MCF 10A (cell line): ENCODE data around the gene PHPT1. TPM values are rescaled to one million over a fixed set of nuclear protein-coding genes. Genes with fewer than 3 reads are reported as not detected.
"Not testable (repeated sequence)": the region's sequence is repeated elsewhere in the genome, so short reads cannot be mapped to it uniquely, and the experiment has no call there.

ENCODE experiments used
- BruUV-seq: library from RNA; stranded (reverse); fragments of 400-500 nt; replicated peaks from 2 replicates; lab custom pipeline; 2021; lab: Mats Ljungman, UMichigan
- CTCF ChIA-PET: fragments of 300-600 bp; sonication (Branson Sonifier 250); formaldehyde crosslinking; extraction: SDS; loops from one replicate; lab custom pipeline; 2021; ENCODE audit warnings: antibody characterized with exemption, inconsistent platforms; lab: Yijun Ruan, JAX
- POLR2A ChIA-PET: fragments of 300-600, 350-650 bp; sonication (Branson Sonifier 250); formaldehyde crosslinking; extraction: SDS; loops from one replicate; lab custom pipeline; 2020; ENCODE audit warnings: antibody characterized with exemption, inconsistent platforms; lab: Yijun Ruan, JAX
- DNase-seq: peaks from one replicate; pipeline ENCODE4 v3.0.0-alpha.2; 2018; ENCODE audit not compliant: unreplicated experiment
- H3K27ac Mint-ChIP-seq: one replicate; pipeline ENCODE4 v1.8.0; 2022; ENCODE audit warnings: mild to moderate bottlenecking, low read depth, mixed read lengths; ENCODE audit not compliant: unreplicated experiment
- H3K27me3 Mint-ChIP-seq: one replicate; pipeline ENCODE4 v1.8.0; 2022; ENCODE audit warnings: mixed read lengths; ENCODE audit not compliant: insufficient read depth, unreplicated experiment
- H3K36me3 Mint-ChIP-seq: one replicate; pipeline ENCODE4 v1.8.0; 2022; ENCODE audit warnings: mild to moderate bottlenecking, moderate library complexity, mixed read lengths; ENCODE audit not compliant: insufficient read depth, unreplicated experiment
- H3K4me1 Mint-ChIP-seq: one replicate; pipeline ENCODE4 v1.8.0; 2022; ENCODE audit warnings: mixed read lengths; ENCODE audit not compliant: insufficient read depth, unreplicated experiment
- H3K4me3 Mint-ChIP-seq: one replicate; pipeline ENCODE4 v1.8.0; 2022; ENCODE audit warnings: mild to moderate bottlenecking, moderate library complexity, mixed read lengths; ENCODE audit not compliant: unreplicated experiment
- H3K9me3 Mint-ChIP-seq: one replicate; pipeline ENCODE4 v1.8.0; 2022; ENCODE audit warnings: mixed read lengths; ENCODE audit not compliant: unreplicated experiment
- intact Hi-C: fragments of 100-400 bp; cut with micrococcal nuclease; formaldehyde crosslinking; loops from 2 replicates; pipeline ENCODE4 v1.14.1; 2022
- total RNA-seq: library from RNA; stranded (reverse); gene quantifications from 2 replicates; pipeline ENCODE4 v1.2.3, GENCODE V29; 2022
- TF ChIP-seq, protein P1 (sequence below): fragments of 200-600 bp; IDR thresholded peaks from one replicate; pipeline ENCODE4 v1.8.0; 2022; ENCODE audit warnings: antibody characterized with exemption, mild to moderate bottlenecking; ENCODE audit not compliant: unreplicated experiment

PHPT1 gene
- total RNA-seq, 1 experiment from 2014 or later = 193 TPM

DNA sequence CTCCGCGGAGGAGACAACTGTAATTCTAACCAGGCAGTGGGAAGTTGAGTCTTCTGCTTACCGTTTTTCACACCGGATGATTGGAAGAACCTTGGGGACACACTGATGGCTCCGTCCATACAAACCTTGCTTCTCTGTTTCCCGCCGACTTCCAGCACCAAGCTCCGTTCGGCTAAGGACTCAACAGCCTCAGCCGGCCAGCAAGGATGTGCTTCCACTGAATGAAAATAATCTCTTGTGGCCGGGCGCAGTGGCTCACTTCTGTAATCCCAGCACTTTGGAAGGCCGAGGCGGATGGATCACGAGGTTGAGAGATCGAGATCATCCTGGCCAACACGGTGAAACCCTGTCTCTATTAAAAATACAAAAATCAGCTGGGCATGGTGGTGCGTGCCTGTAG lies 18.7 kb downstream of the PHPT1 start:
- peaks cover 40% of the 10 kb centered on the region for H3K36me3 Mint-ChIP-seq
- peaks cover 6% of the 10 kb centered on the region for H3K4me1 Mint-ChIP-seq
- peak overlapping the region; percentile 29 for H3K4me3 Mint-ChIP-seq
- intact Hi-C loops = no loop called here
- ChIA-PET POLR2A (interaction anchor here (1.0 kb wide), 1 partner anchor 14 kb away, joined by 3 read pairs; no protein-coding TSS in a partner anchor), CTCF (interaction anchor here (0.5 to 0.7 kb wide), 2 partner anchors 11 to 369 kb away, joined by 3 read pairs; no protein-coding TSS in a partner anchor)
- no peak for DNase-seq
- no TSS peak for BruUV-seq
- no peaks in the 10 kb centered on the region for H3K27me3 Mint-ChIP-seq
- TF ChIP-seq, protein P1, sequence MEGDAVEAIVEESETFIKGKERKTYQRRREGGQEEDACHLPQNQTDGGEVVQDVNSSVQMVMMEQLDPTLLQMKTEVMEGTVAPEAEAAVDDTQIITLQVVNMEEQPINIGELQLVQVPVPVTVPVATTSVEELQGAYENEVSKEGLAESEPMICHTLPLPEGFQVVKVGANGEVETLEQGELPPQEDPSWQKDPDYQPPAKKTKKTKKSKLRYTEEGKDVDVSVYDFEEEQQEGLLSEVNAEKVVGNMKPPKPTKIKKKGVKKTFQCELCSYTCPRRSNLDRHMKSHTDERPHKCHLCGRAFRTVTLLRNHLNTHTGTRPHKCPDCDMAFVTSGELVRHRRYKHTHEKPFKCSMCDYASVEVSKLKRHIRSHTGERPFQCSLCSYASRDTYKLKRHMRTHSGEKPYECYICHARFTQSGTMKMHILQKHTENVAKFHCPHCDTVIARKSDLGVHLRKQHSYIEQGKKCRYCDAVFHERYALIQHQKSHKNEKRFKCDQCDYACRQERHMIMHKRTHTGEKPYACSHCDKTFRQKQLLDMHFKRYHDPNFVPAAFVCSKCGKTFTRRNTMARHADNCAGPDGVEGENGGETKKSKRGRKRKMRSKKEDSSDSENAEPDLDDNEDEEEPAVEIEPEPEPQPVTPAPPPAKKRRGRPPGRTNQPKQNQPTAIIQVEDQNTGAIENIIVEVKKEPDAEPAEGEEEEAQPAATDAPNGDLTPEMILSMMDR = no peak
- H3K27ac Mint-ChIP-seq = no peak overlapping the region
- H3K9me3 Mint-ChIP-seq = no peaks in the 10 kb centered on the region

DNA sequence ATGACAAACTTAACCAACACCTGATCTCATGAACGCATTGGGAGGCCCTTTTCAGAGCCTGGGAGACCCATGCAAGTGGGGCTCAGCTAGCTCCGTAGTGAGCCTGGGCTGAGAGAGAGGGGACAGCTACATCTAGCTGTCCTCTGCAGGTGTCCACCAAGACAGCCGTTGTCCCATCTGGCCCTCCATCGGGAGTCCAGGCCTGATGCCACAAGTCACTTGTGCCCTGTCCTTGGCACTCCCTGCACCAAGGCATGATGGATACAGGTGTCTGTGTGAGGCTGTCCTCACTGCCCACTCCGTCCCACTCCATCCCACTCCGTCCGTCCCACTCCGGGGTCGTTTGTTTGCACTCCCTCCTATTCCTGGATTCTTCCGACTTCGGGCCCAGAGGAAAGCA lies 19.4 kb downstream of the PHPT1 start:
- H3K27me3 Mint-ChIP-seq = no peaks in the 10 kb centered on the region
- no peak overlapping the region for H3K4me3 Mint-ChIP-seq
- CTCF ChIA-PET = no interaction called here
- DNase-seq = no peak
- no TSS peak for BruUV-seq
- H3K36me3 Mint-ChIP-seq = peaks cover 32% of the 10 kb centered on the region
- no peaks in the 10 kb centered on the region for H3K9me3 Mint-ChIP-seq
- no peak overlapping the region for H3K27ac Mint-ChIP-seq
- peaks cover 6% of the 10 kb centered on the region for H3K4me1 Mint-ChIP-seq
- POLR2A ChIA-PET = no interaction called here
- TF ChIP-seq, protein P1 = no peak
- intact Hi-C loops = no loop called here

DNA sequence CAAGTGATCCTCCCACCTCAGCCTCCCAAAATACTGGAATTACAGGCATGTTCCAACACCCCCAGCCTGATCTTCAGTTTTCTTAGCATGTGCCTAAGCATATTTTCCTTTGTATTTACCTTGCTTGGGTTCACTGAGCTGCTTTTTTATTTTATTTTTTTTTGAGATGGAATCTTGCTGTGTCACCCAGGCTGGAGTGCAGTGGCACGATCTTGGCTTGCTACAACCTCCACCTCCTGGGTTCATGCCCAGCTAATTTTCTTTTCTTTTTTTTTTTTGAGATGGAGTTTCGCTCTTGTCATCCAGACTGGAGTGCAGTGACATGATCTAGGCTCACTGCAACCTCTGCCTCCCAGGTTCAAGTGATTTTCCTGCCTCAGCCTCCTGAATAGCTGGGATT lies 20.4 kb downstream of the PHPT1 start:
- DNase-seq, H3K27ac Mint-ChIP-seq, intact Hi-C loops, H3K4me3 Mint-ChIP-seq, POLR2A ChIA-PET, H3K27me3 Mint-ChIP-seq, CTCF ChIA-PET, H3K9me3 Mint-ChIP-seq, H3K4me1 Mint-ChIP-seq, BruUV-seq: not testable (repeated sequence)
- peaks cover 28% of the 10 kb centered on the region for H3K36me3 Mint-ChIP-seq

DNA sequence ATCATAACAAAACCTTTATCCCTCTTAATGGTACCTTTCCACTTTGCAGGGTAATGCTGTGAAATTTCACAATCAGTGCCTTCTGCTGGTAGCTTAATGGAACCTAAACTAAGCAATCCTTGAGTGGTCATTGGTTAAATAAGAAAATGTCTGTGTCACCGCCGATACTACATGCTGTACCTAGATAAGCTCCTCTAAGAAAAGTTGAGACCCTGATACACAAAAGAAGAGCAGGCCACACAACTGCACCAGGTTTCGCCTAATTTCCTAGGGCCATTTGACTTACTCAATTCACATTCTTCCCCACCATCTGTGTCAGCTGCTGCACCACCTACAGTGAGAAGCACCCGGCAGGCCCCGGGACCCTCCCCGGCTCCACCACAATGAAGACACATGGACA lies 25.9 kb downstream of the PHPT1 start:
- intact Hi-C loops = no loop called here
- no TSS peak for BruUV-seq
- no peaks in the 10 kb centered on the region for H3K9me3 Mint-ChIP-seq
- no peaks in the 10 kb centered on the region for H3K36me3 Mint-ChIP-seq
- no peak overlapping the region for H3K27ac Mint-ChIP-seq
- POLR2A ChIA-PET = no interaction called here
- TF ChIP-seq, protein P1 = no peak
- CTCF ChIA-PET = interaction anchor here (0.9 kb wide), 1 partner anchor 10 kb away, joined by 3 read pairs; no protein-coding TSS in a partner anchor
- no peaks in the 10 kb centered on the region for H3K27me3 Mint-ChIP-seq
- no peaks in the 10 kb centered on the region for H3K4me1 Mint-ChIP-seq
- H3K4me3 Mint-ChIP-seq = no peak overlapping the region
- DNase-seq = no peak
